GM11168 (cell line): ENCODE measurements around the gene LINS1.

Source experiments
- in situ Hi-C: fragments of 300-500 bp; cut with MboI; formaldehyde crosslinking; loops from one replicate; pipeline ENCODE4 v1.12.0; 2022; ENCODE audit warnings: low sequenced_read_pairs; ENCODE audit not compliant: unreplicated experiment

Gene LINS1, protein sequence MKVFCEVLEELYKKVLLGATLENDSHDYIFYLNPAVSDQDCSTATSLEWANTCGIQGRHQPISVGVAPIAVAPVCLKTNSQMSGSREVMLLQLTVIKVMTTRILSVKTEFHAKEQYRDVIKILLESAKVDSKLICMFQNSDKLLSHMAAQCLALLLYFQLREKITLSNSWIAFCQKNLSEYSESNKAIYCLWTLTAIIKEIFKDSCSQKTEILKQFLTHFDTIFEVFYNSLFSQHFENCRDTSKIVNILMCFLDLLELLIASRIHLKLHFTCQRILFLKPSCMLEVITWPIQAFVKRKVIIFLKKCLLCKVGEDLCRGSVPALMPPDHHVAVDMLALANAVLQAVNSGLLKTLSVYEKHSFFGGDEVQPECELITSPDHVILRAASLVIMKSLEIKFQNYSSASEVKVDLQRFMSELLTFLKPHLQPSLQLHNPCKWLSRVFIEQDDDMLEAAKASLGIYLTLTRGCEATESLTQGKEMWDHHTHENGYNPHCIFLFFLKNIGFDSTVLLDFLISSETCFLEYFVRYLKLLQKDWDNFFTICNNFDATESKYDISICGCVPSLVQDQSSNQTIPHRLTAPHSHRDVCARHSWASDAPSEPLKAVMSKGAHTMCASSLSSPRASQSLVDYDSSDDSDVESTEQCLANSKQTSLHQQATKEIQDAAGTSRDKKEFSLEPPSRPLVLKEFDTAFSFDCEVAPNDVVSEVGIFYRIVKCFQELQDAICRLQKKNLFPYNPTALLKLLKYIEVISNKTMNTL

DNA sequence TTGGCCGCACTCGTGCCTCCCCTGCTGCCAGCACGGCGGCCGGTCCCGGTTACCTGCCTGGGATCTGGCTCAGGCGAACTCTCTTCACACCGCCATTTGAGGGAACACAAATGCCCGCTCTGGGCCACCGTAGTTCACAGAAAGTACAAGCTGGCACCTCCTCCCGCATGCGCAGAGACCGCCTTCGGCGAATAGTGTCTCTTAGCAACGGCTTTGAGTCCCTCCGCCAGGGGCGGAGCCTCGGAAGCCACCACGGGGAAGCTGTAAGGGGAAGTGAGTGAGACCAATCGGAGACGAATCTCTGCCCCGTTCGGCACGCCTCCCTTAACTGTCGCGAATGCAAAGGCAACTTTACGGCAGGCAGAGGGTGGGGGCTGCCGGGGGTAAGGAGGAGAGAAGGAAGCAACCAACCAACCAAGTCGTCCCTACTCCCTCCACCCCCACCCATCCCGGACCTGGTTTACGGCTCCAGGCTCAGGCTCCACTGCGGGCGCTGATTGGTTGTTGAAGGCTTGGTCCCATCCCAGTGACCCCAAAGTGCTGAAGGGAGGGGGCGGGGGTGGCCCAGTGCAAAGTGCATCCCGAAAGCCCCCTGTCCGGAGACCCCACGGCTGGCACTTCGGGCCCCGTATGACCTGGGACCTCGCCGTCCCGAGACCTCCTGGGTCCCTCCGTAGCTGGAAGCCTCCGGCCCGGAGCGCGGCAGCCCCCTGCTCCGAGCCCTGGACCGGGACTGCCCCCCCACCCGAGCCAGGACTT is at the start of gene LINS1, which contains the start of gene ASB7:
TSS of gene LINS1 (minus strand) at position 121 of the 759 bp plus-strand sequence. CDS start 21,342 bp downstream, outside the sequence.
TSS of gene ASB7 (plus strand) at position 526 of the 759 bp plus-strand sequence. CDS start 9,628 bp downstream, outside the sequence.
- in situ Hi-C loops, result loop anchor here (25.0 kb wide), 1 partner anchor 410 kb away; no protein-coding TSS in a partner anchor

DNA sequence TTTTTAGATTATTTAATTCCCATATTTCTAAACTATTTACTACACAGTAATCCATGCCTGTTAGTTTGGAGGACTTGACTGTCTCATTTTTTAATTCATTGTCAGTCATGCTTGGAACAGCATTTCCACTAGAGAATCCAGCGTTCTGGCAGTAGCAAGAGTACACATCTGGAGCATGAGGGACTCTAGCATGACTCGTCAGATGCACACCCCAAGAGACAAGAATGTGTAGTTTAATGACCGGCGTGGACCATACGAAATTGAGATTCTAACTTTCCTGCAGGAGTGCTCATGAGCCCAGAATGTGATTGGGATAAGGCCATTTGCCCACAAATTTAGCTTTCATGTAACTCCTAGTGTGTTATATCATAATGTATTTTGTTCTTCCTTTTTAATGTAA is 49.3 kb upstream of the LINS1 start:
- in situ Hi-C loops, result loop anchor here (25.0 kb wide), 1 partner anchor 236 kb away; the partner anchor contains the start of gene ALDH1A3

DNA sequence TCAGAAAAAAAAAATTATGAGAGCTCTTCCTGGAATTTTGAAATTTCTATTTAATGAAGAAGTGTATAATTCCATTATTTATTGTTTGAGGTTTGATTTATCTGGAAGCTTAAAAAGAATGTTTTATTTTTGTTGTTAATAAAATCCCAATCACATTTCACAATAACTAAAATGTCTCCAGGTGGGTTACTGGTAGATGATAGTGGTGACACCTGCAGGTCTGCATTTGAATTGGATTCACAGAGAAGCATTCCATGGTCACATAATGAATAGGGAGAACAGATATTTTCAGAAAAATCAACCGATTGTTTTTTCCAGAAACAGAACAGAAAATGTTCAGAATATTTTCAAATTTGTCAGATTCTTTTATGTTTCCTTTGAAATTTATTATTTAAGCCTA is 48.7 kb upstream of the LINS1 start:
- in situ Hi-C loops, result loop anchor here (25.0 kb wide), 1 partner anchor 237 kb away; the partner anchor contains the start of gene ALDH1A3

DNA sequence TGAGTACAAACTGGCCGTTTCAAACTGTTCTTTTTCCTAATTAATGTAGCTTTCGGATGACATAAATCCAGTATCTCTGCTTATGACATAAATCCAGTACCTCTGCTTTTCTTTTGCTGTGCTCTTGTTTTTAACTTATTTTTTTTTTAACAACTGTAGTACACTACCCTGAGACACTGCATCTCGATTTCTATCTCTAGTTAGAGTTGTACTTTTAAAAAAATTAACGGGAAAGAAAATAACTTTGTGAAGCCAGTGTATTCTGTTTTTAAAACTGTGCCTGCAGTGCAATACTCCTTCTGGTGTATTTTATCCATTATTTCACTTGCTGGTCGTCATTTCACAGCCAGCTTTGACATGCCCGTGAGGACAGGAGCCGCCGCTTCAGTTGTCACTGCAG is 47.0 kb upstream of the LINS1 start:
- in situ Hi-C loops, result no loop called here

DNA sequence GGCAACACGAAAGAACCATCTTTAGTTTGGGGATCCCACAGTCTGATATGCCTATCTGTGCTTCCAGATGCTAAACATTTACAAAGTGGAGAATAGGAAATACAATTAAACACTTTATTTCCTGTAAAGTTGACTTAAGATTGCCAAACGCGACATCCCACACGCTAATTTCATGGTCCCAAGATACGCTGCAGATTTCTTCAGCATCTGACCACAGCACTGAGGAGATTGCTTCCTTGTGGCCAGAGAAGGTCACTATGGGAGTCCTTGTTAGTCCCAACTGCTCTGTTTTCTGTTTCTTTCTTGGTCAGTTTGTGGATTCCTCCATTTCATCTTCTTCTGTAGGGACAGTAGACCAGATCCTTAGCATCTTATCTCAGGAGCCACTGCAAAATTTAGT is 43.7 kb upstream of the LINS1 start:
- in situ Hi-C loops, result no loop called here

DNA sequence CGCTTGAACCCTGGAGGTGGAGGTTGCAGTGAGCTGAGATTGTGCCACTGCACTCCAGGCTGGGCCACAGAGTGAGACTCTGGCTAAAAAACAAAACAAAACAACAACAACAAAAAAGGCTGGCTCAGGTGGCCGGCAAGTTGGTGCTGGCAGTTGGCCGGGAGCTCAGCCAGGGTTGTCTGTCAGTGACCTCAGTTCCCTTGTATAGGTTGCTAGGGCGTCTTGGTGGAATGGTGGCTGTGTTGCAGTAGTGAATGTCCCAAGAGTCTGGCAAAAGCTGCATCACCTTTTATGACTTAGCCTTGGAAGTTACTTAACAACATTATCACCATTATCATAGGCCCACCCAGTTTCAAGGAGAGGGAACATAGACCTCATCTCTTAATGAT is 41.0 kb upstream of the LINS1 start:
- in situ Hi-C loops, result no loop called here

DNA sequence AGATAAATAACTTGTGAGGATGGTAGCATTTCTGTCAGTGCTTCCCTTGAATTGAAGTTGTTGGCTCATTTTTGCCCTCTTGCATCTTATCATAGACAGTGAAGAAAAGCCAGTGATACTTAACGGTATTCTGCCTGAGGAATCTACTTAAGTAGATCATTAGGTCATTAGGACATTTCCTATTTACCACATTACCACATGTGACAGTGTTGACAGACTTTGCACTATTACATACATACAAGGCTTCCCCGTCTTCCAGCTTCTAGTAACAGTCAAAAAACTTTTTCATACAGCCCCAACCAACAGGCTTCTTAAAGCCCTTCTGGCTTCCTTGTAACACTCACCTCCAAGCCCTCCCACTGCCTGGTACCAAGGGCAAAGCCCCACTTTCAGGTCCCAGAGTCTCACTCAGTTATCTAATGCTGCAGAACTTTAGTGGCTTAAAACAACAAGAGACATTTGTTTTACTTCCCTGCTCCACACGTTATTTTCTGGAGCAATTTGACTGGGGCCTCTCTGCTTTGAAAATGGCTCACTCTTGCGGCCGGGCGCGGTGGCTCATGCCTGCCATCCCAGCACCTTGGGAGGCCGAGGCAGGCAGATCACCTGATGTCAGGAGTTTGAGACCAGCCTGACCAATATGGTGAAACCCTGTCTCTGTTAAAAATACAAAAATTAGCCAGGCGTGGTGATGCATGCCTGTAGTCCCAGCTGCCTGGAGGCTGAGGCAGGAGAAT is 40.4 kb upstream of the LINS1 start:
- in situ Hi-C loops, result no loop called here

DNA sequence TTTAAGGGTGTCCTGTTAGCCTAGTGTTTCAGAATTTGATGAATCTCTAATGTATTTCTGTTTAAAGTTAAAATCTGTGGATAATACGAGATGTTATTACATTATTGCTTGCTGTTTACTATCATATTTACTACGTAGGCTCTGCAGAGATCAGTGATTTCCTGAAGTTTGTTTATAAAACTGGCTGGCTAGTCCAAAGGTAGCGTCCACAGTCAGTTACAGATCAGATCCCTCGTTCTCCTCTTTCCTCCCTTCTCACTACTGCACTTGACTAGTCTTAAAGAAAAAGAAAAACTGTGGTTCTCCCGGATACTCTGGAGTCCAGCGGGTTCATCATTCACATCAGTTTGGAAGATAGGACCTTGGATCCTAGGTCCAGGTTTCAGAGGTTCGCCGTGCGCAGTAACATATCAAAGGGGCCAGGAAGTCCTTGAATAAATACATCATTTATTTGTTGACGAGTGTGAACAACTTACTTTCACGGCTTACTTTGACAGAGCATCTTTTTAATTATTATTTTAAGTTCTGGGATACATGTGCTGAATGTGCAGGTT is 36.3 kb upstream of the LINS1 start:
- in situ Hi-C loops, result no loop called here

DNA sequence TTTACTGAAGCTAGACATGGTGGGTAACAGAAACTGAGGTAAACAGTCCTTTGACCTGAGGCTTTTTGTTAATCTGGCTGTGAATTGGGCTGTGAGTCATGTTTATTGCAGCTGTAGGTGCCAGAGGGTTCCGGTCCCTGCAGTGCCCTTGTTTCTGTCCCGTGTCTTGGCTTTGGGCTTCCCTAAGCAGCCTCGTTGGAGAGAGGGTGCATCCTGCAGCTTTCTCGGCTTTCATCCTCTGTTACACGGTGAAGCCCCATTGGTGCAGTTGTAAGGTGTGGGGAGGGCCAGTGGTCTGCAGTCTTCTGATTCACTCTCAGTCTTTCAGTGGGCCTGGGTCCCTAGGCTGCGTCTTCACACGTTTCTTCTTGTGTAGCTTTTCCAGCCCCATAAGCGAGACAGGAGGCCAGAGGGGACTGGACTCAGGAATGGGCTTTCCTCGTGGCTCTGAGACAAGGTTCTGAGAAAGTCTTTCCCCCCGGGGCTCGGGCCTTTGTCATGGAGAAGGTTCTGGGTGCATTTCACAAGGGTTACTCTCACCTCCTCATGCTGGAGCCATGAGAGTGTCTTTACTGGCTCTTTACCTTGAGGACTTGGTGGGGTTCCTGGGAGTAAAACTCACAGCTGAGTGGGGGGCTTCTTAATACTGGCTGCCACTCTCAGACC is 33.6 kb upstream of the LINS1 start:
- in situ Hi-C loops, result no loop called here

DNA sequence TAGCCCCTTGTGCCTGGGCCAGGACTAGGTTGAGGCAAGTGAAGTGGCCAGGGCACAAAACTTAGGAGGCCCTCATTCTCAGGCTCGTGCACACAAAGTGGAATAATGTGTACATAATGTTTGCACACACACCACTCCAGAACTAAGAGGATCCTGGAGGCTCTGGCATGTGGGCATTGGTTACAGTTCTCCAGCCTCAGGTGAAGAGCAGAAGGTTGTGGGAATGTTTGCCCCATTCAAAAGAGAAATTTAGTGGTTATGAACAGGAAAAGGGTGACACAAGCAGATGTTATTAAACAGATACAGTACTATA is 31.7 kb upstream of the LINS1 start:
- in situ Hi-C loops, result no loop called here

DNA sequence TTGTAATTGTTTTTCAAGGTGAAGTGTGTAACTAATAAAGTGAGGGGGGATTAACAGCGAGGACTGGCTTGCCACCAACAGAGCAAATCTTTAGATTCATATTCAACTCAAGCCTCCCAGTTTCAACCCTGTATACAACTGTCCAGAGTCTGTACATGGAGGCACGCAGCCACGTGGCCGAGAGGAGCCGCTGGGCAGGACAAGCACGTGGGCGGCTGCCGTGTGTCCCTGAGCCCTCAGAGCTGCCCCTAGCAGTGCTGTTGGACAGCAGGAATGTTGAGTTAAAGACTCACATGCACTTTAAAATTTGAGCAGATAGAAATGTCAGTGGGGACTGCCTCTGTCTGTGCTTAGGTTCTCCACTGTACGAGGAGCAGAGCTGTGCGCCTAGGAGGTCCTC is 29.8 kb upstream of the LINS1 start:
- in situ Hi-C loops, result no loop called here

DNA sequence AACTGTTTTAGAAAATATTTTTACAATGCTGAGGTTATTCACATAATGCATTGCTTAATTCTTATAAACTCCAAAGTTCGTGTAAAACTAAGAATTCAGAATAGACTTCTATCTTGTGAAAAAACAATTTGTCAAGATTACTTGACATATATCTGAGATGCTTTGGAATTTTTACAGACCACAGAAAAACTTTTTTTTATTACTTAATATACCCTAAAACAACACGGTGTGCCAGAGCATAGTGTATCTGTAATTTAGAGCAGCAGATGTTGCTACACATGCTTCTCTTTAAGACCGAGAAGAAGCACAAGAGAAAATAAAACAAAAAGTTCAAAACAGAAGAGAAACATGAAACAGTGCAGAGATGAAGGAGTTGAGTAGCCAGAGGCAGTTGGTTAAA is 26.8 kb upstream of the LINS1 start:
- in situ Hi-C loops, result no loop called here

DNA sequence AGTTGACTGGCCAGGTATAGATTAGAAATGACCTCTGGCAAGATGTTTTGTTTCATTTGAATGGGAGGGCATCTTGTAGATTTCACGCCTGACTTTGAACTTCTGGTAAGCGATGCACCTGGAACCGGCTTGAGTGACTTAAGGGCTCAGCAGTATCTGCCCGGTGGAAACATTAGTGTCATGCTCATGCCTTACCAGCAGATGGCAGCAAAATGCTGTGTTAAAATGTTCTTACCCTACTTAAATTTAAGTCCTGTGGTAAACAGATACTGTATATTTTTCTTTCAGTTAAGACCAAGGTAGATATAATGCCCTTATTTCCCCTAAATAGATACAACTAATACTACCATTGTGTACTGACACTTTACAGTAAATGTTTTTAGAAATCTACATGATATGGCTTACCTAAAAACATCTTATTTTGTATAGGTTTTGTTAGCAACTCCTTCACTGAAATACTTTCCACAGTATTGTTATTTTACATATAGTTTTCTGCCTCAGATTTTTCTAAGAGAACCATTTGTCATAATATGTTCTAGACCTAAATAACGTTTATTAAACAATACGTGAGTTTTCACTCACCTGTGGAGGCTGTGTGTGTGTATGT is 25.9 kb upstream of the LINS1 start:
- in situ Hi-C loops, result no loop called here

DNA sequence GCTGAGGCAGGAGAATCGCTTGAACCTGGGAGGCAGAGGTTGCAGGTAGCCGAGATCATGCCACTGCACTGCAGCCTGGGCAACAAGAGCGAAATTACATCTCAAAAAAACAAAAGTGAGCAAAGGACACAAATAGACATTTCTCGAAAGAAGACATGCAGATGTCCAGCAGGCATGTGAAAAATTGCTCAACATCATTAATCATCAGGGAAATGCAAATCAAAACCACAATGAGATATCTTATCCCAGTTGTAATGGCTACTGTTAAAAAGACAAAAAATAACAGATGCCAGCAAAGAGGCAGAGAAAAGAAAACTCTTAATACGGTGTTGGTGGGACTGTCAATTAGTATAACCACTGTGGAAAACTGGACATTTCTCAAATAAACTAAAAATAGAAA is 21.3 kb upstream of the LINS1 start:
- in situ Hi-C loops, result loop anchor here (25.0 kb wide), 1 partner anchor 389 kb away; no protein-coding TSS in a partner anchor

DNA sequence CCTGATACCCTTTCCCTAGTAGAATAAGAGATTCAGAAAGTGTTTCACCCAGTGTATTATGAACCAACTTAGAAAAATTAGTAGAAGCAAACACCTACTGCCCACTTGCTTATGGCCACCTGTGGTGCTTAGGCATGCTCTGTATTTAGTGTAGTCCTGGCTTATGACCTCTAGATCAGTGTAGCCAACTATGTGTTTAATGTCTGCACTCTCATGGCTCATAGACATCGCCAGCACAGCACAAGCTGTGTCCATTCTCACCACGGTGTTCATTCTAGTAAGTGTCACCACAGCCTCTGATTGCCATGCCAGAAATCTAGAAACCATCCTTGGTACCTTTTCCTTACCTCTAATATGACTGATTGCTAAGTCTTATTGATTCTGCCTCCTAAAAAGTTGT is 14.7 kb upstream of the LINS1 start:
- in situ Hi-C loops, result loop anchor here (25.0 kb wide), 1 partner anchor 396 kb away; no protein-coding TSS in a partner anchor

DNA sequence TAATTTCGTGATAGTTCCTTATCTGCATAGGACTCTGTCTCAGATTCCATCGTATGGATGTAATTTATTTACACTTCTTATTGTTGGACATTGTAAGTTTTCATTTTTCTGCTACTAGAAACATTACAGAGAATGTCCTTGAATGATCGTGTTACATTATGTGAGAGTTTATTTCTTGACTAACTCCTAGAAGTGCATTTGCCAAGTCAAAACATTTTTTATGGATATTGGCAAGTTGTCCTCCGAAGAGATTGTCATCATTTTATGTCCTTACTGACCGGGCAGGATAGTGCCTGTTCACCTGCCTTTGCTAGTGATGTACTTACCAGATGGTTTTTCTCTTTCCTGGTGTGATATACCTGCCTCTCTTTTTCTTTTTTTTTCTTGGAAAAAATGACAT is 13.8 kb upstream of the LINS1 start:
- in situ Hi-C loops, result loop anchor here (25.0 kb wide), 1 partner anchor 396 kb away; no protein-coding TSS in a partner anchor

DNA sequence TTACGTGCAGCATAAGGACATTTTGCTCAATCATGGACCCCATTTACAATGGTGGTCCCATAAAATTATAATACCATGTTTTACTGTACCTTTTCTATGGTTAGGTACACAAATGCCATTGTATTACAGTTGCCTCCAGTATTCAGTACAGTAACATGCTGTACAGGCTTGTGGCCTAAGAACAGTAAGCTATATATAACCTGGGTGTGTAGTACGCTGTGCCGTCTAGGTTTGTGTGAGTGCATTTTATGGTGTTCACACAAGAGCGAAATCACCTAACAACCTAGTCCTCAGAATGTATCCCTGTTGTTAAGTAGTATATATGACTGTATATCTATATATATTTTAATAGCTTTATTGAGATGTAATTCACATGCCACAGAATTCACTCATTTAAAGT is 12.9 kb upstream of the LINS1 start:
- in situ Hi-C loops, result loop anchor here (25.0 kb wide), 1 partner anchor 397 kb away; no protein-coding TSS in a partner anchor

DNA sequence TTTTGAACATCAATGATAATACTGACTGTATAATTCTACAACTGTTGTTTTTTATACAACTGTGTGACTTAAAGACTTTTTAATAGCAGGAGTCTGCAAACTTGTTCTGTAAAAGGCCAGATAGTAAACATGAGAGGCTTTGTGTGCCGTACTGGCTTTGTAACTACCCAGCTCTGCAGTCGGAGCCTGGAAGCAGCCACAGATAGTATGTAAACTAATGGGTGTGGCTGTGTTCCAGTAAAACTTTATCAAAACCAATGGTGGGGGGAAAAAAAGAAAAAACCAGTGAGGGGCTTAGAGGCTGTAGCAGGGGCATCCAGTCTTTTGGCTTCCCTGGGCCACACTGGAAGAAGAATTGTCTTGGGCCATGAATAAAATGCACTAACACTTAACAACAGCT is 12.4 kb upstream of the LINS1 start:
- in situ Hi-C loops, result loop anchor here (25.0 kb wide), 1 partner anchor 398 kb away; no protein-coding TSS in a partner anchor
